ENCODE results near the gene PDE2A.

PDE2A gene

GRCh38 chr11:72704028-72704782 is 30.0 kb upstream of the PDE2A start:
- no peak for DNase-seq

GRCh38 chr11:72703267-72704008 is 29.2 kb upstream of the PDE2A start:
- DNase-seq, result no peak

GRCh38 chr11:72702577-72703241 is 28.5 kb upstream of the PDE2A start:
- DNase-seq, result no peak

GRCh38 chr11:72702096-72702495 is 27.9 kb upstream of the PDE2A start:
- DNase-seq, result no peak

GRCh38 chr11:72701466-72701865 is 27.2 kb upstream of the PDE2A start:
- no peak for DNase-seq

- DNase-seq, result no peak
These were observed 25.9 kb upstream of the PDE2A start for GRCh38 chr11:72700146-72700545.

GRCh38 chr11:72697814-72698213 is 23.6 kb upstream of the PDE2A start:
- DNase-seq, result no peak

GRCh38 chr11:72696866-72697700 is 22.9 kb upstream of the PDE2A start:
- DNase-seq, result no peak

- DNase-seq, result no peak
These were observed 21.1 kb upstream of the PDE2A start for GRCh38 chr11:72695354-72695753.

GRCh38 chr11:72693271-72693968 is 19.2 kb upstream of the PDE2A start:
- DNase-seq, result no peak

- DNase-seq, result no peak
These were observed 18.4 kb upstream of the PDE2A start for GRCh38 chr11:72692498-72693237.

- no peak for DNase-seq
These were observed 15.9 kb upstream of the PDE2A start for GRCh38 chr11:72690166-72690565.

- no peak for DNase-seq
These were observed 14.7 kb upstream of the PDE2A start for GRCh38 chr11:72688929-72689328.

- DNase-seq, result no peak
These were observed 14.3 kb upstream of the PDE2A start for GRCh38 chr11:72688486-72688885.

- DNase-seq, result no peak
These were observed 13.1 kb upstream of the PDE2A start for GRCh38 chr11:72687326-72687725.

GRCh38 chr11:72686639-72687220 is 12.5 kb upstream of the PDE2A start:
- no peak for DNase-seq

- no peak for DNase-seq
These were observed 11.6 kb upstream of the PDE2A start for GRCh38 chr11:72685560-72686480.

- DNase-seq, result peak; percentile 60
These were observed 10.2 kb upstream of the PDE2A start for GRCh38 chr11:72684236-72684912.

- DNase-seq, result peak; percentile 68
These were observed 9.6 kb upstream of the PDE2A start for GRCh38 chr11:72683782-72684200.

Data from CD4-positive, alpha-beta T cell treated with Interleukin-6 for 4 hours (primary cell).